Stomach (tissue), 4 donors: Measurements from ENCODE around the gene BCL6.

Experiments
- POLR2A ChIP-seq, 4 donors: fragments of 450-650 bp; IDR thresholded peaks; one replicate each; pipeline ENCODE4 v1.6.1; 2016; ENCODE audit warnings: antibody characterized with exemption in 4 of 4, control low read depth in 2 of 4, mild to moderate bottlenecking in 1 of 4, moderate library complexity in 1 of 4
- TF ChIP-seq, protein P1 (sequence below), 7 experiments: fragments of 450-650 bp in 4 of 7; fragments of 200-600 bp in 3 of 7; sonication (generic) in 3 of 7; IDR thresholded peaks; one replicate each; pipeline ENCODE4 v1.5.1; 2016 to 2019; ENCODE audit warnings: antibody characterized with exemption in 7 of 7, control low read depth in 2 of 7, mild to moderate bottlenecking in 1 of 7

DNA sequence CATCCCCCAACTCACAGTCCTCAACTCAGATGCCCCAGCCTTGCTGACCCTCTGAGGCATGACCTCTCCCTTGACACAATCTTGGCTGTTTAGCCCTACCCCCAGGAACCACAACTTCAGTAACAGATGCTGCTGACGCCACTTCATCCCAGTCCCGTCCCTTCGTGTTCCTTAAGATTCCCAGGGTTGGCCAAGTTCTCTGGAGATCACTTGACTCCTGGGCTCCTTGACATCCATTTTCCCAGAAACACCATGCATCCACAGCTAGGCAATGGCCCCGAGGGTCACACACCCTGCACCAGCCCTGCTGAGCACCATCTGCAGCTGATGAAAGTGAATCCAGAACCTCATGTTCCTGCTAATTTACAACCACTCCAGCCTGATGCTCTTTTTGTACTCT, 49.8 kb downstream of the BCL6 start:
- TF ChIP-seq, protein P1, sequence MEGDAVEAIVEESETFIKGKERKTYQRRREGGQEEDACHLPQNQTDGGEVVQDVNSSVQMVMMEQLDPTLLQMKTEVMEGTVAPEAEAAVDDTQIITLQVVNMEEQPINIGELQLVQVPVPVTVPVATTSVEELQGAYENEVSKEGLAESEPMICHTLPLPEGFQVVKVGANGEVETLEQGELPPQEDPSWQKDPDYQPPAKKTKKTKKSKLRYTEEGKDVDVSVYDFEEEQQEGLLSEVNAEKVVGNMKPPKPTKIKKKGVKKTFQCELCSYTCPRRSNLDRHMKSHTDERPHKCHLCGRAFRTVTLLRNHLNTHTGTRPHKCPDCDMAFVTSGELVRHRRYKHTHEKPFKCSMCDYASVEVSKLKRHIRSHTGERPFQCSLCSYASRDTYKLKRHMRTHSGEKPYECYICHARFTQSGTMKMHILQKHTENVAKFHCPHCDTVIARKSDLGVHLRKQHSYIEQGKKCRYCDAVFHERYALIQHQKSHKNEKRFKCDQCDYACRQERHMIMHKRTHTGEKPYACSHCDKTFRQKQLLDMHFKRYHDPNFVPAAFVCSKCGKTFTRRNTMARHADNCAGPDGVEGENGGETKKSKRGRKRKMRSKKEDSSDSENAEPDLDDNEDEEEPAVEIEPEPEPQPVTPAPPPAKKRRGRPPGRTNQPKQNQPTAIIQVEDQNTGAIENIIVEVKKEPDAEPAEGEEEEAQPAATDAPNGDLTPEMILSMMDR (IDR thresholded peaks at IDR 0.05): no peak
- no peak for TF ChIP-seq POLR2A (IDR thresholded peaks at IDR 0.05)
